HepG2 (cell line): ENCODE measurements around the gene TSACC. TPM values are rescaled to one million over a fixed set of nuclear protein-coding genes. Genes with fewer than 3 reads are reported as not detected.

Source experiments
- ADNP ChIP-seq: sonication (generic); formaldehyde crosslinking; IDR thresholded peaks from 2 replicates; pipeline ENCODE4 v1.4.0; 2020; ENCODE audit warnings: missing genetic modification reagents
- ATM ChIP-seq: fragments of 450-650 bp; IDR thresholded peaks from 2 replicates; pipeline ENCODE4 v1.7.1; 2017; ENCODE audit warnings: mild to moderate bottlenecking, borderline replicate concordance
- BHLHE40 ChIP-seq: IDR thresholded peaks from 2 replicates; pipeline ENCODE4 v1.6.1; 2011; ENCODE audit warnings: low read length, improper control_type of control experiment
- CENPX ChIP-seq: sonication (generic); formaldehyde crosslinking; IDR thresholded peaks from 2 replicates; pipeline ENCODE4 v1.9.0; 2021; ENCODE audit warnings: mild to moderate bottlenecking, missing genetic modification reagents, moderate library complexity
- CHD4 ChIP-seq: fragments of 200-600 bp; sonication (generic); IDR thresholded peaks from 2 replicates; pipeline ENCODE4 v1.7.0; 2017; ENCODE audit warnings: mild to moderate bottlenecking, low read length, borderline replicate concordance
- ESRRA ChIP-seq: sonication (generic); formaldehyde crosslinking; IDR thresholded peaks from 2 replicates; pipeline ENCODE4 v1.5.1; 2020; ENCODE audit warnings: mild to moderate bottlenecking, low read depth, missing genetic modification reagents
- FOXO4 ChIP-seq: sonication (generic); formaldehyde crosslinking; conservative IDR thresholded peaks from 2 replicates; pipeline ENCODE4 v1.8.1; 2023; ENCODE audit warnings: missing genetic modification reagents
- HDAC1 ChIP-seq: sonication (generic); formaldehyde crosslinking; IDR thresholded peaks from 2 replicates; pipeline ENCODE4 v1.5.1; 2020; ENCODE audit warnings: mild to moderate bottlenecking, missing genetic modification reagents
- HNRNPUL1 ChIP-seq: fragments of 200-400 bp; formaldehyde crosslinking; IDR thresholded peaks from 2 replicates; pipeline ENCODE4 v1.6.1; 2017; ENCODE audit warnings: low read depth, mild to moderate bottlenecking, low read length, moderate library complexity
- HOXA3 ChIP-seq: sonication (generic); formaldehyde crosslinking; IDR thresholded peaks from 2 replicates; pipeline ENCODE4 v1.5.0; 2020; ENCODE audit warnings: missing genetic modification reagents
- KDM5B ChIP-seq: sonication (generic); formaldehyde crosslinking; IDR thresholded peaks from 2 replicates; pipeline ENCODE4 v1.4.0; 2020; ENCODE audit warnings: missing genetic modification reagents, mild to moderate bottlenecking, borderline replicate concordance
- MAFG ChIP-seq: sonication (generic); formaldehyde crosslinking; IDR thresholded peaks from 2 replicates; pipeline ENCODE4 v1.5.1; 2020; ENCODE audit warnings: mild to moderate bottlenecking, missing genetic modification reagents
- MED13 ChIP-seq: sonication (generic); formaldehyde crosslinking; IDR thresholded peaks from 2 replicates; pipeline ENCODE4 v1.5.0; 2020; ENCODE audit warnings: missing genetic modification reagents
- MYPOP ChIP-seq: sonication (generic); formaldehyde crosslinking; IDR thresholded peaks from 2 replicates; pipeline ENCODE4 v1.8.1; 2023; ENCODE audit warnings: mild to moderate bottlenecking, moderate library complexity, missing genetic modification reagents
- NPAS2 ChIP-seq: sonication (generic); formaldehyde crosslinking; IDR thresholded peaks from 2 replicates; pipeline ENCODE4 v1.8.0; 2022; ENCODE audit warnings: mild to moderate bottlenecking, missing genetic modification reagents, borderline replicate concordance
- RBAK ChIP-seq: sonication (generic); formaldehyde crosslinking; IDR thresholded peaks from 2 replicates; pipeline ENCODE4 v1.5.1; 2020; ENCODE audit warnings: mild to moderate bottlenecking, missing genetic modification reagents
- SP140L ChIP-seq: sonication (generic); formaldehyde crosslinking; IDR thresholded peaks from 2 replicates; pipeline ENCODE4 v1.4.0; 2020; ENCODE audit warnings: missing genetic modification reagents, borderline replicate concordance
- YEATS2 ChIP-seq: sonication (generic); formaldehyde crosslinking; IDR thresholded peaks from 2 replicates; pipeline ENCODE4 v1.4.0; 2020; ENCODE audit warnings: missing genetic modification reagents, borderline replicate concordance
- ZNF317 ChIP-seq: sonication (generic); formaldehyde crosslinking; IDR thresholded peaks from 2 replicates; pipeline ENCODE4 v1.5.0; 2020; ENCODE audit warnings: mild to moderate bottlenecking, missing genetic modification reagents
- ZNF382 ChIP-seq: sonication (generic); formaldehyde crosslinking; IDR thresholded peaks from 2 replicates; pipeline ENCODE4 v1.5.0; 2020; ENCODE audit warnings: missing genetic modification reagents, mild to moderate bottlenecking, borderline replicate concordance
- ZNF569 ChIP-seq: sonication (generic); formaldehyde crosslinking; IDR thresholded peaks from 2 replicates; pipeline ENCODE4 v1.5.0; 2020; ENCODE audit warnings: mild to moderate bottlenecking, missing genetic modification reagents, moderate library complexity, borderline replicate concordance
- ZNF570 ChIP-seq: sonication (generic); formaldehyde crosslinking; IDR thresholded peaks from 2 replicates; pipeline ENCODE4 v1.4.0; 2020; ENCODE audit warnings: mild to moderate bottlenecking, missing genetic modification reagents, borderline replicate concordance
- ZNF768 ChIP-seq: sonication (generic); formaldehyde crosslinking; IDR thresholded peaks from 2 replicates; pipeline ENCODE4 v1.4.0; 2020; ENCODE audit warnings: missing genetic modification reagents
- polyA plus RNA-seq, 8 experiments: library from polyadenylated mRNA; depleted of rRNA in 3 of 8; stranded (reverse) in 7 of 8; unstranded in 1 of 8; fragments of >200 nt; fragmentation: Illumina TruSeq in 4 of 8; extraction: Trizol in 4 of 8; gene quantifications; 2 replicates each; pipeline versions ENCODE4 v1.2.1 to v1.2.3, GENCODE V29; 2011 to 2016; ENCODE audit warnings: low read depth in 4 of 8, missing spikeins in 1 of 8, mixed read lengths in 1 of 8; ENCODE audit not compliant: insufficient read depth in 1 of 8
- total RNA-seq, 5 experiments: library from RNA; depleted of rRNA; stranded (reverse); fragments of >200 nt; fragmentation: Illumina TruSeq; extraction: Trizol; gene quantifications; 2 replicates each; pipeline ENCODE4 v1.2.3, GENCODE V29; 2016; ENCODE audit warnings: low read depth in 1 of 5
- TF ChIP-seq, protein P1 (sequence below): sonication (generic); formaldehyde crosslinking; IDR thresholded peaks from 2 replicates; pipeline ENCODE4 v1.4.0; 2020; ENCODE audit warnings: missing genetic modification reagents
- TF ChIP-seq, protein P2 (sequence below): sonication (generic); formaldehyde crosslinking; IDR thresholded peaks from 2 replicates; pipeline ENCODE4 v1.4.0; 2020; ENCODE audit warnings: missing genetic modification reagents, borderline replicate concordance

Gene TSACC
- total and polyA plus RNA-seq, 2 of the 13 experiments (the other 11 are each of a cell fraction or from before 2014, with no cell fraction given), result 1.5 to 2.6 TPM

DNA sequence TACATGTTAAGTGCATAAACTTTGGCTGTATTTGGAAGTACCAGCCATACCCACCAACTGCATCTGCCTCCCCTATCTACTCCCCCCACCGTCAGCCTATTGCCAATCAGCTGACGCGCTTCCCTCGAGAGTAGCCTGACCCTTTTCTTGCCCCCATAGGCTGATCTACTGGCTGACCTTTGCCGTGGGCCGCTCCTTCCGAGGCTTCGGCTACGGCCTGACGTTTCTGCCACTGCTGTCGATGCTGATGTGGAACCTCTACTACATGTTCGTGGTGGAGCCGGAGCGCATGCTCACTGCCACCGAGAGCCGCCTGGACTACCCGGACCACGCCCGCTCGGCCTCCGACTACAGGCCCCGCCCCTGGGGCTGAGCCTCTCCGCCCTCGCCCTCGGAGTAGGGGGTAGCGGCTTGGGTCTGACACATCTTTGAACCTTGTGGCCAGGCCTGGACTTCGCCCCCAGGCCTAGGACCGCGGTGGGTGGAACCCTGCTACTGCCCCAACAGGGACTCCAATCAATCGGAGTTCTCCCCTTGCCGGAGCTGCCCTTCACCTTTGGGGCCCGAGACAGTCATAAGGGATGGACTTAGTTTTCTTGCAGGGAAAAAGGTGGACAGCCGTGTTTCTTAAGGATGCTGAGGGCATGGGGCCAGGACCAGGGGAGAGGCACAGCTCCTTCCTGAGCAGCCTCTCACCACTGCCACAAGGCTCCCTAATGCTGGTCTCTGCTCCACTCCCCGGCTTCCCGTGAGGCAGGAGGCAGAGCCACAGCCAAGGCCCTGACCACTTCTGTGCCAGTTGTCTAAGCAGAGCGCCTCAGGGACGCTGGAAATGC is 46.9 kb upstream of the TSACC start (continued):
- 0 out of 2 replicates have a peak, but pooled peaks have one; percentile 60 for TF ChIP-seq RBAK (CRISPR knock-in tag)
- TF ChIP-seq ZNF317 (CRISPR knock-in tag), result peak; percentile 70; the same call in 1 of the 2 replicates
- TF ChIP-seq KDM5B (CRISPR knock-in tag), result peak; percentile 84
- TF ChIP-seq ZNF768, result no peak; the same call in 1 of the 2 replicates
- peak; percentile 84 for TF ChIP-seq HOXA3 (CRISPR knock-in tag)
- TF ChIP-seq FOXO4 (CRISPR knock-in tag), result no peak
- no peak for TF ChIP-seq ZNF382
- peak; percentile 78 for TF ChIP-seq YEATS2 (CRISPR knock-in tag)
- TF ChIP-seq ATM, result no peak
- TF ChIP-seq HDAC1 (CRISPR knock-in tag), result peak; percentile 56
- TF ChIP-seq HNRNPUL1, result no peak
- no peak for TF ChIP-seq ZNF570 (CRISPR knock-in tag)
- no peak for TF ChIP-seq MED13 (CRISPR knock-in tag)
- no peak for TF ChIP-seq ZNF569
- TF ChIP-seq CHD4, result no peak
- TF ChIP-seq, protein P1, sequence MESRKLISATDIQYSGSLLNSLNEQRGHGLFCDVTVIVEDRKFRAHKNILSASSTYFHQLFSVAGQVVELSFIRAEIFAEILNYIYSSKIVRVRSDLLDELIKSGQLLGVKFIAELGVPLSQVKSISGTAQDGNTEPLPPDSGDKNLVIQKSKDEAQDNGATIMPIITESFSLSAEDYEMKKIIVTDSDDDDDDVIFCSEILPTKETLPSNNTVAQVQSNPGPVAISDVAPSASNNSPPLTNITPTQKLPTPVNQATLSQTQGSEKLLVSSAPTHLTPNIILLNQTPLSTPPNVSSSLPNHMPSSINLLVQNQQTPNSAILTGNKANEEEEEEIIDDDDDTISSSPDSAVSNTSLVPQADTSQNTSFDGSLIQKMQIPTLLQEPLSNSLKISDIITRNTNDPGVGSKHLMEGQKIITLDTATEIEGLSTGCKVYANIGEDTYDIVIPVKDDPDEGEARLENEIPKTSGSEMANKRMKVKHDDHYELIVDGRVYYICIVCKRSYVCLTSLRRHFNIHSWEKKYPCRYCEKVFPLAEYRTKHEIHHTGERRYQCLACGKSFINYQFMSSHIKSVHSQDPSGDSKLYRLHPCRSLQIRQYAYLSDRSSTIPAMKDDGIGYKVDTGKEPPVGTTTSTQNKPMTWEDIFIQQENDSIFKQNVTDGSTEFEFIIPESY (CRISPR knock-in tag), result no peak
- no peak for TF ChIP-seq ADNP
- TF ChIP-seq MAFG (CRISPR knock-in tag), result no peak
- no peak for TF ChIP-seq NPAS2 (CRISPR knock-in tag)
- TF ChIP-seq SP140L (CRISPR knock-in tag), result no peak; the same call in 1 of the 2 replicates
- TF ChIP-seq MYPOP (CRISPR knock-in tag), result peak; percentile 41; the same call in 1 of the 2 replicates
- TF ChIP-seq CENPX (CRISPR knock-in tag), result no peak
- no peak for TF ChIP-seq BHLHE40
- peak; percentile 91 for TF ChIP-seq ESRRA (CRISPR knock-in tag)
- TF ChIP-seq, protein P2, sequence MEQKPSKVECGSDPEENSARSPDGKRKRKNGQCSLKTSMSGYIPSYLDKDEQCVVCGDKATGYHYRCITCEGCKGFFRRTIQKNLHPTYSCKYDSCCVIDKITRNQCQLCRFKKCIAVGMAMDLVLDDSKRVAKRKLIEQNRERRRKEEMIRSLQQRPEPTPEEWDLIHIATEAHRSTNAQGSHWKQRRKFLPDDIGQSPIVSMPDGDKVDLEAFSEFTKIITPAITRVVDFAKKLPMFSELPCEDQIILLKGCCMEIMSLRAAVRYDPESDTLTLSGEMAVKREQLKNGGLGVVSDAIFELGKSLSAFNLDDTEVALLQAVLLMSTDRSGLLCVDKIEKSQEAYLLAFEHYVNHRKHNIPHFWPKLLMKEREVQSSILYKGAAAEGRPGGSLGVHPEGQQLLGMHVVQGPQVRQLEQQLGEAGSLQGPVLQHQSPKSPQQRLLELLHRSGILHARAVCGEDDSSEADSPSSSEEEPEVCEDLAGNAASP (CRISPR knock-in tag), result 0 out of 2 replicates have a peak, but pooled peaks have one; percentile 22
